Caco-2 (cell line): ENCODE results near the gene ATG9B. TPM values are rescaled to one million over a fixed set of nuclear protein-coding genes. Genes with fewer than 3 reads are reported as not detected.

Experiments used
- BruUV-seq: library from RNA; stranded (reverse); fragments of 400-500 nt; replicated peaks from 2 replicates; lab custom pipeline; 2021; lab: Mats Ljungman, UMichigan
- CTCF ChIA-PET: fragments of 300-600 bp; sonication (Branson Sonifier 250); formaldehyde crosslinking; loops from one replicate; lab custom pipeline; 2022; ENCODE audit warnings: antibody characterized with exemption; lab: Charles Lee
- POLR2A ChIA-PET: fragments of 300-600 bp; sonication (Branson Sonifier 250); formaldehyde crosslinking; loops from one replicate; lab custom pipeline; 2022; ENCODE audit warnings: antibody characterized with exemption; lab: Charles Lee
- DNase-seq, 2 experiments: peaks; one replicate each; pipeline versions ENCODE4 v3.0.0 to v3.0.0-alpha.2; 2020 to 2022
- H3K27me3 ChIP-seq: replicated peaks from 2 replicates; pipeline ENCODE4 v1.6.0; 2011; ENCODE audit warnings: low read length; ENCODE audit not compliant: control insufficient read depth, insufficient read depth
- H3K36me3 ChIP-seq: 2 replicates; pipeline ENCODE4 v1.5.1; 2011; ENCODE audit warnings: low read length; ENCODE audit not compliant: control insufficient read depth, insufficient read depth
- H3K4me1 ChIP-seq: fragments of 250-450 bp; sonication (Bioruptor Pico); 2 replicates; pipeline ENCODE4 v1.5.1; 2020; ENCODE audit warnings: mild to moderate bottlenecking
- H3K4me3 ChIP-seq: 2 replicates; pipeline ENCODE4 v1.5.1; 2011; ENCODE audit warnings: low read depth, mild to moderate bottlenecking, control low read depth, low read length
- H3K9me3 ChIP-seq: fragments of 250-450 bp; sonication (Bioruptor Pico); 2 replicates; pipeline ENCODE4 v1.5.1; 2020; ENCODE audit warnings: mild to moderate bottlenecking, moderate library complexity
- H3K27ac Mint-ChIP-seq: one replicate; pipeline ENCODE4 v1.8.0; 2022; ENCODE audit warnings: mixed read lengths; ENCODE audit not compliant: unreplicated experiment
- H3K27me3 Mint-ChIP-seq: one replicate; pipeline ENCODE4 v1.8.0; 2022; ENCODE audit warnings: mixed read lengths; ENCODE audit not compliant: insufficient read depth, unreplicated experiment
- H3K36me3 Mint-ChIP-seq: one replicate; pipeline ENCODE4 v1.8.0; 2022; ENCODE audit warnings: mild to moderate bottlenecking, mixed read lengths; ENCODE audit not compliant: insufficient read depth, unreplicated experiment
- H3K4me1 Mint-ChIP-seq: one replicate; pipeline ENCODE4 v1.8.0; 2022; ENCODE audit warnings: low read depth, mixed read lengths; ENCODE audit not compliant: unreplicated experiment
- H3K4me3 Mint-ChIP-seq: one replicate; pipeline ENCODE4 v1.8.0; 2022; ENCODE audit warnings: mild to moderate bottlenecking, moderate library complexity, mixed read lengths; ENCODE audit not compliant: unreplicated experiment
- H3K9me3 Mint-ChIP-seq: one replicate; pipeline ENCODE4 v1.8.0; 2022; ENCODE audit warnings: mixed read lengths; ENCODE audit not compliant: unreplicated experiment
- intact Hi-C: fragments of 100-400 bp; cut with micrococcal nuclease; formaldehyde crosslinking; loops from one replicate; pipeline ENCODE4 v1.10.0; 2022; ENCODE audit not compliant: unreplicated experiment
- total RNA-seq: library from RNA; stranded (reverse); gene quantifications from 2 replicates; pipeline ENCODE4 v1.2.3, GENCODE V29; 2022
- TF ChIP-seq, protein P1 (sequence below), 2 experiments: fragments of 200-600 bp in 1 of 2; IDR thresholded peaks; 1 replicate in 1 of 2; 2 replicates in 1 of 2; pipeline versions ENCODE4 v1.5.1 to v1.8.0; 2011 to 2022; ENCODE audit warnings: antibody characterized with exemption in 1 of 2, control low read depth in 1 of 2, inconsistent platforms in 1 of 2, low read depth in 1 of 2, low read length in 1 of 2, mild to moderate bottlenecking in 1 of 2, moderate library complexity in 1 of 2; ENCODE audit not compliant: insufficient read depth in 1 of 2, severe bottlenecking in 1 of 2, unreplicated experiment in 1 of 2

The ATG9B gene
- total RNA-seq, 1 experiment from 2014 or later = 4.3 TPM

DNA sequence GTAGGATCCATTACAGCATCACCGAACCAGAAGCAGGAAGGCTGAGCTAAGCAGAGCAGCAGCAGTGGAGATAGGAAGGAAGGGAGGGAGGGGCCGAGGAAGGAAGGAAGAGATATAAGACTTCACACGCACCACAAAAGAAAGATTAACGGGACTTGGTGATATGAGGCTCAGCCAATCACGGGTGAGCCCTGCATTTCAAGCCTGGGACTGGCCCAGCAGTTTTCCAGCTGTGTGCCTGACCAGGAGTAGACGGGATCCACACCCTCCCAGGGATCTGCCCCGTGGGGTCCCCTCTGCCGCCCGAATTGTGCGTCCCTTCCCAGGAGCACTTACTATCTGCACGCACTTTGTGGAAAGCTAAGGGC is 16.2 kb downstream of the ATG9B start:
- DNase-seq = no peak
- no peaks in the 10 kb centered on the region for H3K9me3 Mint-ChIP-seq
- no peaks in the 10 kb centered on the region for H3K9me3 ChIP-seq
- intact Hi-C loops = loop anchor here (2.0 kb wide), 1 partner anchor 45 kb away; no protein-coding TSS in a partner anchor
- TF ChIP-seq, protein P1, sequence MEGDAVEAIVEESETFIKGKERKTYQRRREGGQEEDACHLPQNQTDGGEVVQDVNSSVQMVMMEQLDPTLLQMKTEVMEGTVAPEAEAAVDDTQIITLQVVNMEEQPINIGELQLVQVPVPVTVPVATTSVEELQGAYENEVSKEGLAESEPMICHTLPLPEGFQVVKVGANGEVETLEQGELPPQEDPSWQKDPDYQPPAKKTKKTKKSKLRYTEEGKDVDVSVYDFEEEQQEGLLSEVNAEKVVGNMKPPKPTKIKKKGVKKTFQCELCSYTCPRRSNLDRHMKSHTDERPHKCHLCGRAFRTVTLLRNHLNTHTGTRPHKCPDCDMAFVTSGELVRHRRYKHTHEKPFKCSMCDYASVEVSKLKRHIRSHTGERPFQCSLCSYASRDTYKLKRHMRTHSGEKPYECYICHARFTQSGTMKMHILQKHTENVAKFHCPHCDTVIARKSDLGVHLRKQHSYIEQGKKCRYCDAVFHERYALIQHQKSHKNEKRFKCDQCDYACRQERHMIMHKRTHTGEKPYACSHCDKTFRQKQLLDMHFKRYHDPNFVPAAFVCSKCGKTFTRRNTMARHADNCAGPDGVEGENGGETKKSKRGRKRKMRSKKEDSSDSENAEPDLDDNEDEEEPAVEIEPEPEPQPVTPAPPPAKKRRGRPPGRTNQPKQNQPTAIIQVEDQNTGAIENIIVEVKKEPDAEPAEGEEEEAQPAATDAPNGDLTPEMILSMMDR (IDR thresholded peaks at IDR 0.05; ENCODE audit: insufficient read depth in 1 of 2, low read depth in 1 of 2, low read length in 1 of 2, severe bottlenecking in 1 of 2, unreplicated experiment in 1 of 2) = no peak
- H3K4me3 Mint-ChIP-seq = no peak overlapping the region
- H3K27me3 Mint-ChIP-seq = peaks cover 3% of the 10 kb centered on the region
- peaks cover 23% of the 10 kb centered on the region for H3K4me1 ChIP-seq
- H3K4me1 Mint-ChIP-seq = peaks cover 10% of the 10 kb centered on the region
- no peaks in the 10 kb centered on the region for H3K36me3 ChIP-seq
- H3K36me3 Mint-ChIP-seq = no peaks in the 10 kb centered on the region
- POLR2A ChIA-PET = no interaction called here
- H3K27me3 ChIP-seq = no peaks in the 10 kb centered on the region
- BruUV-seq = no TSS peak
- H3K27ac Mint-ChIP-seq = no peak overlapping the region
- CTCF ChIA-PET = interaction anchor here (0.9 to 1.4 kb wide), 2 partner anchors 10 to 46 kb away, joined by 3 to 4 read pairs; no protein-coding TSS in a partner anchor
- no peak overlapping the region for H3K4me3 ChIP-seq

- H3K9me3 Mint-ChIP-seq = no peaks in the 10 kb centered on the region
- no peaks in the 10 kb centered on the region for H3K27me3 ChIP-seq
- TF ChIP-seq, protein P1 (IDR thresholded peaks at IDR 0.05; ENCODE audit: insufficient read depth in 1 of 2, low read depth in 1 of 2, low read length in 1 of 2, severe bottlenecking in 1 of 2, unreplicated experiment in 1 of 2) = no peak
- ChIA-PET CTCF (interaction anchor here (0.9 to 1.4 kb wide), 3 partner anchors 11 to 45 kb away, joined by 3 to 4 read pairs (median 3); no protein-coding TSS in a partner anchor), POLR2A (no interaction called here)
- H3K9me3 ChIP-seq = no peaks in the 10 kb centered on the region
- no peak overlapping the region for H3K4me3 ChIP-seq
- peaks cover 17% of the 10 kb centered on the region for H3K4me1 ChIP-seq
- intact Hi-C loops = no loop called here
- H3K27me3 Mint-ChIP-seq = peaks cover 3% of the 10 kb centered on the region
- H3K4me1 Mint-ChIP-seq = peaks cover 6% of the 10 kb centered on the region
- no TSS peak for BruUV-seq
- H3K36me3 Mint-ChIP-seq = no peaks in the 10 kb centered on the region
- no peak overlapping the region for H3K4me3 Mint-ChIP-seq
- DNase-seq = no peak
- no peaks in the 10 kb centered on the region for H3K36me3 ChIP-seq
- H3K27ac Mint-ChIP-seq = no peak overlapping the region
Observed at GRCh38 chr7:151007469-151007898, 16.8 kb downstream of the ATG9B start.

DNA sequence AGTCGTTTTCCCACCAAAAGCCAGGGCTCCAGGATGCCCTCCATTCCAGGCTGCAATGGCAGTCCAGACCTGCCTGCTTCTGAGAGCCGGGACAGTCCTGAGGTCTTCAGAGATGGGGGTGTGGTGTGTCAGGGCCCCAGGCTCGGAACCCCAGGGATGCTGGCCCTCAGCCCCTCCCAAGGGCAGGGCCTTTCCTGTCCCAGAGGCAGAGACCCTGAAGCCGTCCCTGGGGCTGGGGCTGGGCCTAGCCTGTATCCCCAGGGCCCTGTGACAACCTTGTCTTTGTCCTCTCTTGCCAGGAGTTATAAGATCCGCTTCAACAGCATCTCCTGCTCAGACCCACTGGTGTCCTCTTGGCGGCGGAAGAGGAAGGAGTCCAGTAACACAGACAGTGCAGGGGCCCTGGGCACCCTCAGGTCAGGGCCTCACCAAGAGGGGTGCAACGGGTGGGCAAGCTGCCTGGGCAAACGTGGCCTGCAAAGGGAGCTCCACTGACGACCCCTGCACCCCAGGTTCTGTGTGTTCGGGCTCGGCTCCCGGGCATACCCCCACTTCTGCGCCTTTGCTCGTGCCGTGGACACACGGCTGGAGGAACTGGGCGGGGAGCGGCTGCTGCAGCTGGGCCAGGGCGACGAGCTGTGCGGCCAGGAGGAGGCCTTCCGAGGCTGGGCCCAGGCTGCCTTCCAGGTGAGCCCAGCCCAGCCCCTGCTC is 17.5 kb downstream of the ATG9B start:
- BruUV-seq = no TSS peak
- Mint-ChIP-seq H3K4me3 (no peak overlapping the region), H3K27ac (no peak overlapping the region), H3K4me1 (no peaks in the 10 kb centered on the region), H3K27me3 (peaks cover 3% of the 10 kb centered on the region), H3K36me3 (no peaks in the 10 kb centered on the region), H3K9me3 (no peaks in the 10 kb centered on the region)
- H3K27me3 ChIP-seq = no peaks in the 10 kb centered on the region
- CTCF ChIA-PET = interaction anchor here (0.9 to 1.4 kb wide), 2 partner anchors 11 to 21 kb away, joined by 3 to 4 read pairs; no protein-coding TSS in a partner anchor
- intact Hi-C loops = no loop called here
- H3K4me1 ChIP-seq = peaks cover 9% of the 10 kb centered on the region
- no peak for DNase-seq
- POLR2A ChIA-PET = no interaction called here
- no peak overlapping the region for H3K4me3 ChIP-seq
- H3K9me3 ChIP-seq = no peaks in the 10 kb centered on the region
- TF ChIP-seq, protein P1 (IDR thresholded peaks at IDR 0.05; ENCODE audit: insufficient read depth in 1 of 2, low read depth in 1 of 2, low read length in 1 of 2, severe bottlenecking in 1 of 2, unreplicated experiment in 1 of 2) = no peak
- no peaks in the 10 kb centered on the region for H3K36me3 ChIP-seq
